D341Med (cell line): ENCODE data around the gene DPYSL3.
"Not testable (repeated sequence)": the region's sequence is repeated elsewhere in the genome, so short reads cannot be mapped to it uniquely, and the experiment has no call there.

Experiments used
- DNase-seq: peaks from one replicate; pipeline ENCODE4 v3.0.0; 2012; ENCODE audit warnings: low spot score

DPYSL3 gene

DNA sequence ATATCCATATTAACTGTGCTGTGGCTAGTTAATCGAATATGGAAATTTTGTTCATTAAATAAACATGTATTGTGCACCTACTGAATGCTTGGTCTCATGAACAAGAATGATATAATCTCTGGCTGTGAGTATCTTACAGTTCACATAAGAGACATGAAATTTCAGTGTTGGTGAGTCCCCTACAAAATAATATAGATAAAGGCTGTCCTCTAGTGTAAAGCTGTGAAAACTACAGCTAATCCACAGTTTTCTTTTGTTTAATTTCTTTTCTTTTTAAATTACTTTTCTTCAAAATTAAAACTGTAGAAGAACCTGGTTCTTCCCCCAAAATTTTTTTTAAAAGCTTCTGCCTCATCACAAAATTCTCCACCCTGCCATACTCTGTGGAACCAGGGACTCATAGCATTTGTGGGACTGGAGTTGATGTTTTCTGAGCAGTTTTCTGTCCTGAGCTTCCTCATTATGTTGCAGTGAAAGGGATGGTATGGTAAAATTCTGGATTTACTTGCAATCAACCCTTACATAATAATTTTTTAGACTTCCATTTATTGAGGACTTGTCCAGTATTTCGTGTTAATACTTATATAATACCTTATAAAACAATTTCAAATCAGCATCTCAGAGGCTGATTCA, 140.0 kb downstream of the DPYSL3 start:
- DNase-seq, result no peak

DNA sequence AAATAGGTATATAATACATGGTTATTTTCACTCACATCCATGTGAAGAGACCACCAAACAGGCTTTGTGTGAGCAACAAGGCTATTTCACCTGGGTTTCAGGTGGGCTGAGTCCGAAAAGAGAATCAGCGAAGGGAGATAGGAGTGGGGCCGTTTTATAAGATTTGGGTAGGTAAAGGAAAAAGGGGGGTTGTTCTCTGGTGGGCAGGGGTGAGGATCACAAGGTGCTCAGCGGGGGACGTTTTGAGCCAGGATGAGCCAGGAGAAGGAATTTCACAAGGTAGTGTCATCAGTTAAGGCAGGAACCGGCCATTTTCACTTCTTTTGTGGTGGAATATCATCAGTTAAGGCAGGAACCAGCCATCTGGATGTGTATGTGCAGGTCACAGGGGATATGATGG, 142.5 kb downstream of the DPYSL3 start:
- not testable (repeated sequence) for DNase-seq

DNA sequence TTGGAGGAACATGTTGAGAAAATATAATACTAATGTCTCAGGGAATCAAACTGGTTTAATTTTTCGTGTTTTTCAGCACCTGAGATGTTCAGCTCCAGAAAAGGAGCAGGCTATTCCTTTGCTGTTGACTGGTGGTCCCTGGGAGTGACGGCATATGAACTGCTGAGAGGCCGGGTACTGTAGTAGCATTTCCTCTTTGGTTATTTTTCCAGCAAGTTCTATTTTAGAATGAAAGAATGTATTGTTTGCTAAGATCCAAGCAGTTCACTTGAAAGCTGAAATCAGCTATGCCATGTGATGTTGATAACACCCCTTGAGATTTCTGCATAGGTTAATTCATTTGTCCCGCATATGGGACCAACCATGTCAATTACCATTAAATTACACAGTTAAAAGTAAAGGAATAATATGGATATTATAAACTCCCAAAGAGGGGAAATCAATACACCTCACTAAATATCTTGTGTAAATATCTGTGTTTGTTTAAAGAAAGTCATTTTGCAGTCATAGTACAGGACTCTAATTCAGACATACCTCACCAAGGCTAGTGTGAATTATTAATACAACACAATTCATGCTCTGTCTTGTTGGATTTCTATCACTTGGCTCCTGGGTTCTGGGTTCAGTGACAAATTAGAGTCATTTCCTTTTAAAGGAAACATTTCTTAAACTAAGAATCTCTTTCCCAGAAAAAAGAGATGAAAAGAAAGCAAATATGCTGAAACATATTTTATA, 148.3 kb downstream of the DPYSL3 start:
- no peak for DNase-seq

DNA sequence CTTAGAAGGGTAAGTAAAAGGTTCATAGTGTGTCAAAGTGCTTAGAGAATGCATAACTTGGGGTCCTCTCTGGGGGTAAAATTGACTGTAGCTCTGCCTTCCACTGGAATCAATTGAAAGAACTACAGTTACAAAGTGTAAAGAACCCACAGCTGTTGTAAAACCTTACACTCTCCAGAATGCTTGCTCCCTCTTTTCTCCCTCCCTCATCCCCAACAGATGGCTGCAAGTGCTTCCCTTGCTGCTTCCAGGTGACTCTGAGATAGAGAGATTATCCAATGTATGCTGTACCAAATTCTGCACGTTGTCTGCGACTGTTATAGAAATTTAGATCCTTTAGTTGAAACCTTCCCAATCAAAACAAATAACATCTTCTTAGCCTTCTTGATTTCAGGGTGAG, 149.1 kb downstream of the DPYSL3 start:
- no peak for DNase-seq

DNA sequence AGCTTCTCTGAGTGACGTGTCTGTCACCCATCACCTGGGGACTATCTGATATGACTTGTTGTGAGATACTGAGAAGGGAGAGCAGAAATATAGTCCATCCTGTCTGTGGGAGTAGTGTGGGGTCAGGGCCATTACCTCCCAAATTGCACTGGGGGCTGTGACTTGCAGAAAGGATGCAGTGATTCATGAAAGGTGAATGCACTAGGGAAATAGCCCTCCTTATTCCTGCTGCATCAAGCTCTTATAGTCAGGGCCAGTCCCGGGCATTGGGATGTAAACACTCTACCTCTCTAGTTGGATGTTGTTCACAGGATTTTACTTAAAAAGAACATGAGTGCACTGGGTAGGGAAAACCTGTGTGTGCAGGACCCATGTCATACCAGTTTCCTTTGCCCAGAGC, 150.3 kb downstream of the DPYSL3 start:
- DNase-seq, result no peak

DNA sequence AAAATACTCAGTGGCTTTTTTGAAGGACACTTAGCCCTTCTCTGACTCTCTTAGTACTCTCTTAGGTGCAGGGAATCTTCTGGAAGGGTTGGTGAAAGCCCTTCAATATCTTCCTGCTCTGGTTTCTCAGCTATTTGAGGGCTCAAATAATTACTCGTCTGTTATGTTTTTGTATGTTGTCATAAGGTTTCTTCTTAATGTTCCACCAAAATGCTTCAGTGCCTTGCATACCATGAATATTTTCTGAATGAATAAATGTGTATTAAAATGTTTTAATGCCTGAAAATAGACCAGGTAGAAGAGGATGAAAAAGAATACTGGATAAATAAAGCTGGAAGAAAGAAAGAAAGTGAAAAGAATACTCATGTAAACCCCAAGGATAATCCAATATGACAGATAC, 150.8 kb downstream of the DPYSL3 start:
- DNase-seq, result no peak

DNA sequence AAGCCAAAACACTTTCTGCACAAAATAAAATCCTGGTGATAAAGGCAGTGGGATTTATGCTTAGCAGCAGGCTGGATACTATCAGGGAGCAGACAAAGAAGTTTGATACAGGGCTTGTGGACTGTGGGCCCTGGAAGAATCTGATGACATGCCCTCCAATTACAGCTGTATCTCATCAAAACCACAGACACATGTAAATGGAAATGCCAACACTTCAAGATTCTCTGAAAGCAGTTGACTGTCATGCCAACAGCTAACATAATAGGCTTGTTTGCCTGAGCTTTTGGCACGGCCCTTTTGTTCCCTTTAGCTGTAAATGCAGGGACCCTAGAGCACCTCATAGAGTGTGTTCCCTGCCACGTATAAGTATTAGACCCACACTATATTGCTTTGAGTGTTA, 160.6 kb downstream of the DPYSL3 start:
- DNase-seq, result no peak

DNA sequence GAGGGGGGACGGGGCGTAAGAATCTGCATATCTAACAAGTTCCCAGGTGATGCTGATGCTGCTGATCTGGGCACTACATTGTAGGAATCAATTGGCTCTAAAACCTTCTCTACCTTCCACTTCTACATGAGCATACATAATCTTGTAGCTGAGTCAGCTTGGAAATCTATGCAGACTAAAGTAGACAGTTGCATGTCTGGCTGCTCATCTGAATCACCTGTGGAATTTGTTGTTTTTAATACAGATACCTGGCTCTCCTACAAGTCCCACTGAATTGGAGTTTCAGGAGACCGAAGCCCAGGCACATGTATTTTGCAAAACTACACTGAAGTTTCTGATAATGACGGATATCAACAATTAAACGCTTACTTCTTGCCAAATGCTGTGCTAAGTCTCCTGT, 161.4 kb downstream of the DPYSL3 start:
- DNase-seq, result no peak

DNA sequence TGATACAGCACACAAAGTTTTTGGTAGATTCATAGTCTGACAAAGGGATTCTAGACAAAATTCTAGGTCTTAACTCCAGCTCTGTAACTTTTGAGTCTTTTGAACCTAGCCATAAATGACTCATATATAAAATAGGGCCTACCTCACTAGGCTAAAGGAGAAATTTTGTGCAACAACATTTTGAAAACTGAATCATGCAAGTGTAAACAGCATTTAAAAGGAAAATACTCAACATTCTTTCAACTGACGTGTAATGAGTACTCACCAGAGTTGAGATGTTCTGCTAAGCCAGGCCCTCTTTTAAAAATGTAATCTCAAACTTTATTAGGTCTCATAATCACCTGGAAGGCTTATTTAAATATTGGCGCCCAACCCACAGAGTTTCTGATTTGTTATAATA, 161.8 kb downstream of the DPYSL3 start:
- DNase-seq, result no peak

DNA sequence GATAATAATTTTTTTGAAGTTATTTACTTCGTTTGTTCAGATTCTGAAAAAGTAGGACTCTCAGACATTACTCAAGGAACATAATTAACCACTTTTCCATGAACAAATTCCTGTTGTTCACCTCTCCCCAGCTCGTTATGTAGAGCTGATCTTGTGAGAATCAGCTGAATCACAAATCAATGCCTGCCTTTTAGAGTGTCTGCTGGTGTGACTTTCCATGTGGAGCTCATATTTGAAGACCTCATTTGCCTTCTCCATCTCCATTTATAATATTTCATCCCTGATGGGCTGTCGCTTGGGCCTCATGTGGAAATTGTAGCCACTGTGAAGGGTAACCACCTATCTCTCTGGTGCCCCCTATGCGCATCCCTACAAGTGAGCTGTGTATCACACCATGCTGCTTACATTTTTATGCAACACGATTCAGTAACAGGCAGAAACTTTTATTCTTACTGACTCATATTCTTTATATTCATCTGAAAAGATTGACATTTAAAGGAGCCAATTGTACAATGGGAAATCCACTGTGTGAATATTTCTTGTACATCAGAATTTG, 163.8 kb downstream of the DPYSL3 start:
- DNase-seq, result peak; percentile 29

DNA sequence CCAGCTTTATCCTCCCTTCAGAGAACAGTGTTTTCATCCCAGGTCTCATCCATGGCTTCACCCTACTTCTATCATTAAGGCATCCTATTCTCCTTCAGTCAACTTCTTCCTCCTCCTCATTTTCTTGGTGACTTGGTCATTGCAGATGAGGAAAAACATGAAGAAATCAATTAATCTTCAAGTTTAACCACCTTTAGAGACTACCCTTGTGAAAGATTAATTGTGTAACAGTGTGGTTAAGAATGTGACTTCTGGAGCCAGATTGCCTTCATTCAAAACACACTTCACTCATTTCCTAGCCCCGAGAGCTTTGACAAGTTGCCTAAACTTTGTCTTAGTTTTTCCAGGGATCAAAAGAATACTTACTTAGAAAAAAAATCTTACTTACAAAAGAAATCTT, 165.0 kb downstream of the DPYSL3 start:
- DNase-seq, result no peak

DNA sequence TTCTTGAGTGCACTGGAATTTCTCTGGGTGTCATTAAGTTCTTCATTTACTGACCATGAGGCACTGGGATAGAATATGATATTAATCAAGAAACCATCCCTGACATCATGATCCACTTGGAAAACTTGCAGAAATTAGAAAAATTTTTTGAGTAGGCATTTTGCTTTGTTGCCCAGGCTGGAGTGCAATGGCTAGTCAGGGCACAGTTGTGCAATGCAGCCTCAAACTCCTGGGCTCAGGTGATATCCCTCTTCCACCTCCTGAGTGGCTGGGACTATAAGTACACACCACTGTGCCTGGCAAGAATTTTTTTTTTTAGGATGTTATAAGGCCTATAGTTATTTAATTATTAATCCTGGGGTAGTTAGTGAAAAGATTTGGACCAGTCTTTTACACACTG, 168.5 kb downstream of the DPYSL3 start:
- no peak for DNase-seq

DNA sequence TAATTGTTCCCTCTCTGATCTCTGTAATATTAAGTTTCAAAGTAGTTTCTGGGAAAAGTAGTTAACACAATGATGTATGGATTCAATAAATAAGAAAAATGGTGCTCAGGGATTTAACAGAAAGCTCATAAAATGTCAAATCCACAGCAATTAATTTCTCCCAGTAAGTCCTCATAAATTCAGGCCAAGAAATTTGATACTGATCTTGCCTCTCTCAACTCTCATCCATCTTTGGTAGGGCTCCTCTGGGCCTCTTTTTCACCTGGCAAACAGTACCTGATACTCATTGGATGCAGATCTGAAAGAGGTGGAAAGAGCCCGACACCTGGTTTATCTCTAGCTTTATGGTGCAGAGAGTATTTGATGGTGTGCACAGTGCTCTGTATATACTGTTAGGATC, 168.9 kb downstream of the DPYSL3 start:
- DNase-seq, result no peak
